A673 (cell line): ENCODE measurements around the gene UBA5.

Source experiments
- EZH2 ChIP-seq: fragments of 200-600 bp; sonication (generic); IDR thresholded peaks from 2 replicates; pipeline ENCODE4 v1.6.1; 2017; ENCODE audit warnings: borderline replicate concordance, low read depth, mild to moderate bottlenecking, mixed read lengths, antibody characterized with exemption, low read length; ENCODE audit not compliant: poor library complexity, severe bottlenecking
- TF ChIP-seq, protein P1 (sequence below): fragments of 300-800, 200-600 bp; sonication (generic); conservative IDR thresholded peaks from 2 replicates; pipeline ENCODE4 v1.5.1; 2017; ENCODE audit warnings: low read depth, mild to moderate bottlenecking, antibody characterized with exemption, low read length, moderate library complexity, mixed read lengths

- TF ChIP-seq, protein P1, sequence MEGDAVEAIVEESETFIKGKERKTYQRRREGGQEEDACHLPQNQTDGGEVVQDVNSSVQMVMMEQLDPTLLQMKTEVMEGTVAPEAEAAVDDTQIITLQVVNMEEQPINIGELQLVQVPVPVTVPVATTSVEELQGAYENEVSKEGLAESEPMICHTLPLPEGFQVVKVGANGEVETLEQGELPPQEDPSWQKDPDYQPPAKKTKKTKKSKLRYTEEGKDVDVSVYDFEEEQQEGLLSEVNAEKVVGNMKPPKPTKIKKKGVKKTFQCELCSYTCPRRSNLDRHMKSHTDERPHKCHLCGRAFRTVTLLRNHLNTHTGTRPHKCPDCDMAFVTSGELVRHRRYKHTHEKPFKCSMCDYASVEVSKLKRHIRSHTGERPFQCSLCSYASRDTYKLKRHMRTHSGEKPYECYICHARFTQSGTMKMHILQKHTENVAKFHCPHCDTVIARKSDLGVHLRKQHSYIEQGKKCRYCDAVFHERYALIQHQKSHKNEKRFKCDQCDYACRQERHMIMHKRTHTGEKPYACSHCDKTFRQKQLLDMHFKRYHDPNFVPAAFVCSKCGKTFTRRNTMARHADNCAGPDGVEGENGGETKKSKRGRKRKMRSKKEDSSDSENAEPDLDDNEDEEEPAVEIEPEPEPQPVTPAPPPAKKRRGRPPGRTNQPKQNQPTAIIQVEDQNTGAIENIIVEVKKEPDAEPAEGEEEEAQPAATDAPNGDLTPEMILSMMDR, result no peak
- no peak for TF ChIP-seq EZH2
Measured at GRCh38 chr3:132638706-132639105, 21.4 kb upstream of the UBA5 start.
